Esophagus squamous epithelium (tissue), 5 donors: ENCODE data around the gene SPC24. TPM values are rescaled to one million over a fixed set of nuclear protein-coding genes. Genes with fewer than 3 reads are reported as not detected.

Source experiments
- DNase-seq: peaks from one replicate; lab custom pipeline; 2025; lab: John Stamatoyannopoulos, UW
- H3K27ac ChIP-seq, 4 donors: fragments of 200-600 bp; sonication (generic); one replicate each; pipeline ENCODE4 v1.5.1; 2016 to 2019; ENCODE audit warnings: mild to moderate bottlenecking in 1 of 4
- H3K27me3 ChIP-seq, 4 donors: fragments of 200-600 bp; sonication (generic); 1 replicate in 3 of 4; 2 replicates in 1 of 4; pipeline versions ENCODE4 v1.5.1 to v1.6.0; 2017 to 2021; ENCODE audit warnings: antibody characterized with exemption in 1 of 4
- H3K36me3 ChIP-seq, 3 donors: fragments of 200-600 bp; sonication (generic); one replicate each; pipeline ENCODE4 v1.5.1; 2016 to 2019
- H3K4me1 ChIP-seq, 3 donors: fragments of 200-600 bp; sonication (generic); one replicate each; pipeline ENCODE4 v1.5.1; 2017 to 2019
- H3K4me3 ChIP-seq, 4 donors: fragments of 200-600 bp; sonication (generic); 1 replicate in 3 of 4; 2 replicates in 1 of 4; pipeline ENCODE4 v1.5.1; 2016 to 2019; ENCODE audit warnings: mild to moderate bottlenecking in 2 of 4, moderate library complexity in 1 of 4
- H3K9me3 ChIP-seq, 3 donors: fragments of 200-600 bp; sonication (generic); one replicate each; pipeline ENCODE4 v1.5.1; 2016 to 2019
- POLR2A ChIP-seq, 4 donors: fragments of 450-650 bp; IDR thresholded peaks; one replicate each; pipeline ENCODE4 v1.6.1; 2017; ENCODE audit warnings: antibody characterized with exemption in 4 of 4, mild to moderate bottlenecking in 4 of 4, moderate library complexity in 3 of 4
- WGBS, 2 donors: methylation state at CpG; one replicate each; pipeline ENCODE4 v1.1.5; 2018; 5-methylcytosine and 5-hydroxymethylcytosine counted together
- intact Hi-C: fragments of 100-400 bp; cut with DNase I; formaldehyde crosslinking; loops from one replicate; pipeline ENCODE4 v1.15.0; 2022
- total RNA-seq, 4 donors: library from RNA; depleted of rRNA; stranded (reverse); fragments of >200 nt; gene quantifications; one replicate each; pipeline ENCODE4 v1.1.0, GENCODE V29; 2016
- TF ChIP-seq, protein P1 (sequence below), 6 experiments: fragments of 450-650 bp in 4 of 6; fragments of 200-600 bp in 2 of 6; sonication (generic) in 2 of 6; IDR thresholded peaks; one replicate each; pipeline ENCODE4 v1.5.1; 2016 to 2019; ENCODE audit warnings: antibody characterized with exemption in 6 of 6, mild to moderate bottlenecking in 4 of 6, moderate library complexity in 4 of 6
- donor health status: DM: yes; HTN: yes; CAD: no.

Gene SPC24
- total RNA-seq, 4 donors from 2014 or later: 2.9 to 10.9 (median 6.3) TPM

DNA sequence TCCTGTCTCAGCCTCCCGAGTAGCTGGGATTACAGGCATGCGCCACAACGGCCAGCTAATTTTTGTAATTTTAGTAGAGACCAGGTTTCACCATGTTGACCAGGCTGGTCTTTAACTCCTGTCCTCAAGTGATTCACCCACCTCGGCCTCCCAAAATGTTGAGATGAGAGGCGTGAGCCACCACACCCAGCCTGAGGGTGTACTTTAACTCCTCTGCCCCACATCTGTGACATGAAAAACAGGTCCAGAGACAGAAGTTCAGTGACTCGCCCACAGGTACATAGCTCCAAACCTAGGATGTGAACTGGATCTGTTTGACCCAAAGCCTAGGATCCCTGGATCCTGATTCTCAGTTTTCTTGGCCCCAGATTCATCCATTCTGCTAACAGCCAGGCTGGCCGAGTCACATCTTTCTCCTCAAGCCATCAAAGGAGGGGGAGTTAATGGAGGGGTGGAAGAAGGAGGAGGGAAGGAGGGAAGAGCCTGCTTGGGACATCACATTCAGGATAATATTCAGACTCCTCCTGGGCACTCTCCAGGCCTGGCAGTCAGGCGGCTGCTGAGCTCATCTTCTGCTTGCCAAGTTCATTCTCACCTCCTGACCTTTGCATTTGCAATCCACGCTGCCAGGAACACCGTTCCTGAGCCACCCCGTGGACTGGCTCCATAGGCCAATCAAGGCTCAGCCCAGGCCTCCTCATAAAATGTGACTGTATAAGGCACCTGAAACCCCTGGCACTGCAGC lies 3.1 kb downstream of the SPC24 start:
- peak overlapping the region; percentile 57 to 80 (median 76) for H3K27ac ChIP-seq
- WGBS, 2 donors: 48 to 63% methylated on average over 8 to 10 of the region's 11 CpGs
- H3K36me3 ChIP-seq: no peaks in the 10 kb centered on the region
- TF ChIP-seq, protein P1, sequence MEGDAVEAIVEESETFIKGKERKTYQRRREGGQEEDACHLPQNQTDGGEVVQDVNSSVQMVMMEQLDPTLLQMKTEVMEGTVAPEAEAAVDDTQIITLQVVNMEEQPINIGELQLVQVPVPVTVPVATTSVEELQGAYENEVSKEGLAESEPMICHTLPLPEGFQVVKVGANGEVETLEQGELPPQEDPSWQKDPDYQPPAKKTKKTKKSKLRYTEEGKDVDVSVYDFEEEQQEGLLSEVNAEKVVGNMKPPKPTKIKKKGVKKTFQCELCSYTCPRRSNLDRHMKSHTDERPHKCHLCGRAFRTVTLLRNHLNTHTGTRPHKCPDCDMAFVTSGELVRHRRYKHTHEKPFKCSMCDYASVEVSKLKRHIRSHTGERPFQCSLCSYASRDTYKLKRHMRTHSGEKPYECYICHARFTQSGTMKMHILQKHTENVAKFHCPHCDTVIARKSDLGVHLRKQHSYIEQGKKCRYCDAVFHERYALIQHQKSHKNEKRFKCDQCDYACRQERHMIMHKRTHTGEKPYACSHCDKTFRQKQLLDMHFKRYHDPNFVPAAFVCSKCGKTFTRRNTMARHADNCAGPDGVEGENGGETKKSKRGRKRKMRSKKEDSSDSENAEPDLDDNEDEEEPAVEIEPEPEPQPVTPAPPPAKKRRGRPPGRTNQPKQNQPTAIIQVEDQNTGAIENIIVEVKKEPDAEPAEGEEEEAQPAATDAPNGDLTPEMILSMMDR (IDR thresholded peaks at IDR 0.05): no peak
- no peak for TF ChIP-seq POLR2A (IDR thresholded peaks at IDR 0.05)
- DNase-seq: no peak
- no peak overlapping the region for H3K4me3 ChIP-seq
- intact Hi-C loops: no loop called here
- H3K27me3 ChIP-seq: no peaks in the 10 kb centered on the region
- no peaks in the 10 kb centered on the region for H3K9me3 ChIP-seq
- peaks cover 15 to 67% (median 33%) of the 10 kb centered on the region in 3 donors for H3K4me1 ChIP-seq

DNA sequence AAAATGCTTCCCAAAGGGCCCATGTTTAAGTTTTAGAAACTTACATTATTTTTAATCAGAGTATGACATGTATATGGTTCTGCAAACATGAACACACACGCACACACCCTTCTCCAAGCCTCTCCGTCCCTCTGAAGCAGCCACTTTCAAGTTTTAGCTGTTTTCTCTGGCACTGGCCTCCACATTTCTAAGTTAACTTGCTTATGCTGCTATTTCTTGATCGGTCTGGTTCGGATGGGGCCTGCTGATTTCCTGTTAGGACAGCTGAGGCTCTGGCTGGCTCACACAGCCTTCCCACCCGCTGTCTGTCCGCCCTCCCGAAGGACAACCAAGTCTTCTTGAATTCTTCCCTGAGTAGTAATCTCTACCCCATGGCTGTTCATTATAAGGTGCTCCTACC lies 4.4 kb downstream of the SPC24 start:
- Histone ChIP-seq H3K27ac (peak overlapping the region; percentile 57 to 80 (median 76)), H3K4me3 (no peak overlapping the region), H3K4me1 (peaks cover 12 to 60% (median 25%) of the 10 kb centered on the region in 3 donors), H3K9me3 (no peaks in the 10 kb centered on the region), H3K27me3 (no peaks in the 10 kb centered on the region), H3K36me3 (no peaks in the 10 kb centered on the region)
- no peak for DNase-seq
- intact Hi-C loops: no loop called here
- WGBS, 2 donors: 43 to 57% methylated on average over 7 of the region's 7 CpGs
- TF ChIP-seq POLR2A (IDR thresholded peaks at IDR 0.05): no peak
- TF ChIP-seq, protein P1 (IDR thresholded peaks at IDR 0.05): no peak

DNA sequence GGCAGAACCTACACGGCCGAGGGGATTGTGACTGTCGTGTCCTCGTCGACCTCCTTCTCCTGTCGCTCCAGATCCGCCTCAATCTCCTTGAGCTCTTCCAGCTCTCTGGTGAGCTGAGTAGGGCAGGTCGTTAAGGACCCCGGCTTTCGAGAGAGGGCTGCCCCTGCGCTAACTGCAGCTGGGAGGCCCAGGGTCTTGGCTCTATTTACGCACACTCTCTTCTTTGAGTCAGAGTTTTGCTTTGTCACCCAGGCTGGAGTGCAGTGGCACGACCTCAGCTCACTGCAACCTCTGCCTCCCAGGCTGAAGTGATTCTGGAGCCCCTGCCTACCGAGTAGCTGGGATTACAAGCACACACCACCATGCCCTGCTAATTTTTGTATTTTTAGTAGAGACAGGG lies 7.6 kb downstream of the SPC24 start:
- TF ChIP-seq, protein P1 (IDR thresholded peaks at IDR 0.05): no peak
- no peak for TF ChIP-seq POLR2A (IDR thresholded peaks at IDR 0.05)
- no peak overlapping the region for H3K4me3 ChIP-seq
- no peaks in the 10 kb centered on the region for H3K36me3 ChIP-seq
- H3K27ac ChIP-seq: peak overlapping the region in 1 of 4 donors; percentile 65
- peaks cover 8 to 40% (median 23%) of the 10 kb centered on the region in 3 donors for H3K4me1 ChIP-seq
- no peaks in the 10 kb centered on the region for H3K9me3 ChIP-seq
- H3K27me3 ChIP-seq: no peaks in the 10 kb centered on the region
- DNase-seq: no peak
- WGBS, 2 donors: 70 to 76% methylated on average over 13 to 14 of the region's 14 CpGs
- intact Hi-C loops: no loop called here

GRCh38 chr19:11145536-11145924 lies 10.1 kb downstream of the SPC24 start:
- no peaks in the 10 kb centered on the region for H3K27me3 ChIP-seq
- intact Hi-C loops: no loop called here
- H3K9me3 ChIP-seq: no peaks in the 10 kb centered on the region
- WGBS, 2 donors: 79 to 94% methylated on average over 3 of the region's 3 CpGs
- H3K27ac ChIP-seq: no peak overlapping the region
- no peak overlapping the region for H3K4me3 ChIP-seq
- H3K36me3 ChIP-seq: no peaks in the 10 kb centered on the region
- no peak for DNase-seq
- peaks cover 20 to 33% (median 23%) of the 10 kb centered on the region in 3 donors for H3K4me1 ChIP-seq
- TF ChIP-seq, protein P1 (IDR thresholded peaks at IDR 0.05): no peak
- TF ChIP-seq POLR2A (IDR thresholded peaks at IDR 0.05): no peak

- peak overlapping the region in 2 of 4 donors; percentile 28 to 47 for H3K4me3 ChIP-seq
- no peak for DNase-seq
- H3K27ac ChIP-seq: peak overlapping the region; percentile 76 to 94 (median 94)
- intact Hi-C loops: no loop called here
- H3K27me3 ChIP-seq: peaks cover 0 to 12% (median 0%) of the 10 kb centered on the region in 4 donors
- WGBS, 2 donors: 47% methylated on average over 2 of the region's 22 CpGs; no CpG with 5 or more reads in 1 of the 2 donors
- no peaks in the 10 kb centered on the region for H3K9me3 ChIP-seq
- TF ChIP-seq, protein P1 (IDR thresholded peaks at IDR 0.05): no peak
- TF ChIP-seq POLR2A (IDR thresholded peaks at IDR 0.05): no peak
- H3K4me1 ChIP-seq: peaks cover 42 to 54% (median 45%) of the 10 kb centered on the region in 3 donors
- no peaks in the 10 kb centered on the region for H3K36me3 ChIP-seq
Observed at GRCh38 chr19:11142528-11143171, 12.9 kb downstream of the SPC24 start.
